ENCODE measurements around the gene TLE4.
"Not testable (repeated sequence)": the region's sequence is repeated elsewhere in the genome, so short reads cannot be mapped to it uniquely, and the experiment has no call there.

Gene TLE4

GRCh38 chr9:79603222-79603920 lies 31.6 kb downstream of the TLE4 start:
- Mint-ChIP-seq H3K4me3 (no peak overlapping the region), H3K36me3 (ENCODE audit: low read depth) (peaks cover 37% of the 10 kb centered on the region), H3K9me3 (peaks cover 19% of the 10 kb centered on the region), H3K27ac (no peak overlapping the region), H3K27me3 (no peaks in the 10 kb centered on the region), H3K4me1 (ENCODE audit: low read depth) (peaks cover 32% of the 10 kb centered on the region)
- intact Hi-C loops (cut with micrococcal nuclease) = no loop called here

GRCh38 chr9:79604149-79604548 lies 32.4 kb downstream of the TLE4 start:
- H3K4me1 Mint-ChIP-seq (ENCODE audit: low read depth) = peaks cover 27% of the 10 kb centered on the region
- H3K27me3 Mint-ChIP-seq = no peaks in the 10 kb centered on the region
- peaks cover 37% of the 10 kb centered on the region for H3K36me3 Mint-ChIP-seq (ENCODE audit: low read depth)
- H3K27ac Mint-ChIP-seq = no peak overlapping the region
- H3K4me3 Mint-ChIP-seq = no peak overlapping the region
- intact Hi-C loops (cut with micrococcal nuclease) = no loop called here
- H3K9me3 Mint-ChIP-seq = peaks cover 19% of the 10 kb centered on the region

GRCh38 chr9:79604921-79605562 lies 33.3 kb downstream of the TLE4 start:
- Mint-ChIP-seq H3K4me3 (no peak overlapping the region), H3K36me3 (ENCODE audit: low read depth) (peaks cover 31% of the 10 kb centered on the region), H3K27me3 (no peaks in the 10 kb centered on the region), H3K4me1 (ENCODE audit: low read depth) (peaks cover 27% of the 10 kb centered on the region), H3K9me3 (peaks cover 19% of the 10 kb centered on the region), H3K27ac (no peak overlapping the region)
- intact Hi-C loops (cut with micrococcal nuclease) = no loop called here

- H3K27me3 Mint-ChIP-seq; H3K4me3 Mint-ChIP-seq; H3K27ac Mint-ChIP-seq; intact Hi-C loops (cut with micrococcal nuclease): not testable (repeated sequence)
- peaks cover 33% of the 10 kb centered on the region for H3K4me1 Mint-ChIP-seq (ENCODE audit: low read depth)
- H3K36me3 Mint-ChIP-seq (ENCODE audit: low read depth) = peaks cover 28% of the 10 kb centered on the region
- H3K9me3 Mint-ChIP-seq = peaks cover 16% of the 10 kb centered on the region
Measured at GRCh38 chr9:79606529-79606928, 34.8 kb downstream of the TLE4 start.

- Mint-ChIP-seq H3K9me3 (peaks cover 10% of the 10 kb centered on the region), H3K27ac (peak overlapping the region; percentile 74), H3K36me3 (ENCODE audit: low read depth) (peaks cover 23% of the 10 kb centered on the region), H3K4me1 (ENCODE audit: low read depth) (peaks cover 46% of the 10 kb centered on the region), H3K4me3 (no peak overlapping the region), H3K27me3 (no peaks in the 10 kb centered on the region)
- intact Hi-C loops (cut with micrococcal nuclease) = loop anchor here (5.0 kb wide), 1 partner anchor 37 kb away; the partner anchor contains the start of gene TLE4
Measured at GRCh38 chr9:79609468-79610018, 37.8 kb downstream of the TLE4 start.

GRCh38 chr9:79610019-79610631 lies 38.4 kb downstream of the TLE4 start:
- Mint-ChIP-seq H3K36me3 (ENCODE audit: low read depth) (peaks cover 23% of the 10 kb centered on the region), H3K4me1 (ENCODE audit: low read depth) (peaks cover 51% of the 10 kb centered on the region), H3K9me3 (peaks cover 10% of the 10 kb centered on the region), H3K27ac (peak overlapping the region; percentile 74), H3K4me3 (no peak overlapping the region), H3K27me3 (no peaks in the 10 kb centered on the region)
- intact Hi-C loops (cut with micrococcal nuclease) = loop anchor here (5.0 kb wide), 1 partner anchor 38 kb away; the partner anchor contains the start of gene TLE4

- Mint-ChIP-seq H3K27ac (peak overlapping the region; percentile 74), H3K27me3 (no peaks in the 10 kb centered on the region), H3K9me3 (peaks cover 10% of the 10 kb centered on the region), H3K4me1 (ENCODE audit: low read depth) (peaks cover 55% of the 10 kb centered on the region), H3K4me3 (peak overlapping the region; percentile 14), H3K36me3 (ENCODE audit: low read depth) (peaks cover 23% of the 10 kb centered on the region)
- intact Hi-C loops (cut with micrococcal nuclease) = loop anchor here (5.0 kb wide), 1 partner anchor 39 kb away; the partner anchor contains the start of gene TLE4
Measured at GRCh38 chr9:79610791-79611614, 39.2 kb downstream of the TLE4 start.

GRCh38 chr9:79613145-79613544 lies 41.4 kb downstream of the TLE4 start:
- H3K4me1 Mint-ChIP-seq (ENCODE audit: low read depth) = peaks cover 62% of the 10 kb centered on the region
- intact Hi-C loops (cut with micrococcal nuclease) = loop anchor here (5.0 kb wide), 1 partner anchor 41 kb away; the partner anchor contains the start of gene TLE4
- H3K4me3 Mint-ChIP-seq = no peak overlapping the region
- H3K9me3 Mint-ChIP-seq = no peaks in the 10 kb centered on the region
- peaks cover 11% of the 10 kb centered on the region for H3K36me3 Mint-ChIP-seq (ENCODE audit: low read depth)
- H3K27ac Mint-ChIP-seq = peak overlapping the region; percentile 74
- H3K27me3 Mint-ChIP-seq = no peaks in the 10 kb centered on the region

- Mint-ChIP-seq H3K4me1 (ENCODE audit: low read depth) (peaks cover 57% of the 10 kb centered on the region), H3K9me3 (no peaks in the 10 kb centered on the region), H3K27me3 (no peaks in the 10 kb centered on the region), H3K4me3 (no peak overlapping the region), H3K36me3 (ENCODE audit: low read depth) (peaks cover 11% of the 10 kb centered on the region), H3K27ac (peak overlapping the region; percentile 45)
- intact Hi-C loops (cut with micrococcal nuclease) = no loop called here
Measured at GRCh38 chr9:79615038-79615437, 43.3 kb downstream of the TLE4 start.

GRCh38 chr9:79616013-79616412 lies 44.2 kb downstream of the TLE4 start:
- H3K27ac Mint-ChIP-seq = no peak overlapping the region
- no peak overlapping the region for H3K4me3 Mint-ChIP-seq
- peaks cover 11% of the 10 kb centered on the region for H3K36me3 Mint-ChIP-seq (ENCODE audit: low read depth)
- H3K9me3 Mint-ChIP-seq = no peaks in the 10 kb centered on the region
- no peaks in the 10 kb centered on the region for H3K27me3 Mint-ChIP-seq
- intact Hi-C loops (cut with micrococcal nuclease) = no loop called here
- H3K4me1 Mint-ChIP-seq (ENCODE audit: low read depth) = peaks cover 49% of the 10 kb centered on the region

GRCh38 chr9:79616971-79617370 lies 45.2 kb downstream of the TLE4 start:
- H3K4me1 Mint-ChIP-seq (ENCODE audit: low read depth) = peaks cover 54% of the 10 kb centered on the region
- no peaks in the 10 kb centered on the region for H3K9me3 Mint-ChIP-seq
- H3K27ac Mint-ChIP-seq = no peak overlapping the region
- H3K36me3 Mint-ChIP-seq (ENCODE audit: low read depth) = peaks cover 11% of the 10 kb centered on the region
- intact Hi-C loops (cut with micrococcal nuclease) = no loop called here
- no peaks in the 10 kb centered on the region for H3K27me3 Mint-ChIP-seq
- no peak overlapping the region for H3K4me3 Mint-ChIP-seq

- Mint-ChIP-seq H3K4me3 (no peak overlapping the region), H3K27me3 (no peaks in the 10 kb centered on the region), H3K4me1 (ENCODE audit: low read depth) (peaks cover 56% of the 10 kb centered on the region), H3K27ac (no peak overlapping the region), H3K9me3 (no peaks in the 10 kb centered on the region), H3K36me3 (ENCODE audit: low read depth) (peaks cover 11% of the 10 kb centered on the region)
- intact Hi-C loops (cut with micrococcal nuclease) = no loop called here
Measured at GRCh38 chr9:79617395-79617794, 45.6 kb downstream of the TLE4 start.

GRCh38 chr9:79619930-79620329 lies 48.2 kb downstream of the TLE4 start:
- no peak overlapping the region for H3K27ac Mint-ChIP-seq
- H3K4me1 Mint-ChIP-seq (ENCODE audit: low read depth) = peaks cover 53% of the 10 kb centered on the region

More at GRCh38 chr9:79619930-79620329, 48.2 kb downstream of the TLE4 start:
- Mint-ChIP-seq H3K4me3 (no peak overlapping the region), H3K36me3 (ENCODE audit: low read depth) (peaks cover 5% of the 10 kb centered on the region), H3K27me3 (no peaks in the 10 kb centered on the region), H3K9me3 (no peaks in the 10 kb centered on the region)
- intact Hi-C loops (cut with micrococcal nuclease) = loop anchor here (5.0 kb wide), 1 partner anchor 38 kb away; no protein-coding TSS in a partner anchor
